ENCODE measurements around the gene GNA14. TPM values are rescaled to one million over a fixed set of nuclear protein-coding genes. Genes with fewer than 3 reads are reported as not detected.

Gene GNA14
- total RNA-seq, 4 donors from 2014 or later: 13.9 to 26.3 (median 19.9) TPM

- no peaks in the 10 kb centered on the region for H3K27me3 ChIP-seq
- H3K36me3 ChIP-seq: no peaks in the 10 kb centered on the region
- H3K27ac ChIP-seq: no peak overlapping the region
- intact Hi-C loops (cut with DNase I): no loop called here
- no peak for DNase-seq
- no peaks in the 10 kb centered on the region for H3K9me3 ChIP-seq
- H3K4me1 ChIP-seq: peaks cover 23 to 35% of the 10 kb centered on the region in 2 donors
- 89 to 91% methylated on average over 8 of the region's 8 CpGs for WGBS, 2 donors
- TF ChIP-seq CTCF (IDR thresholded peaks at IDR 0.05): no peak
- H3K4me3 ChIP-seq (replicated peaks in 1 of 3): no peak overlapping the region
Measured at GRCh38 chr9:77460938-77461337, 187.2 kb downstream of the GNA14 start.

GRCh38 chr9:77457916-77458592 lies 190.1 kb downstream of the GNA14 start:
- peak overlapping the region; percentile 47 to 71 (median 56) for H3K27ac ChIP-seq
- 59 to 60% methylated on average over 15 of the region's 15 CpGs for WGBS, 2 donors
- H3K4me1 ChIP-seq: peaks cover 25 to 28% of the 10 kb centered on the region in 2 donors
- H3K36me3 ChIP-seq: no peaks in the 10 kb centered on the region
- H3K4me3 ChIP-seq (replicated peaks in 1 of 3): no peak overlapping the region
- H3K27me3 ChIP-seq: no peaks in the 10 kb centered on the region
- peak; percentile 58 to 68 for DNase-seq
- H3K9me3 ChIP-seq: no peaks in the 10 kb centered on the region
- intact Hi-C loops (cut with DNase I): loop anchor here (10.0 kb wide), 1 partner anchor 197 kb away; no protein-coding TSS in a partner anchor
- TF ChIP-seq CTCF (IDR thresholded peaks at IDR 0.05): peak; percentile 56 to 92 (median 76)
- no peak for TF ChIP-seq POLR2A (IDR thresholded peaks at IDR 0.05)

DNA sequence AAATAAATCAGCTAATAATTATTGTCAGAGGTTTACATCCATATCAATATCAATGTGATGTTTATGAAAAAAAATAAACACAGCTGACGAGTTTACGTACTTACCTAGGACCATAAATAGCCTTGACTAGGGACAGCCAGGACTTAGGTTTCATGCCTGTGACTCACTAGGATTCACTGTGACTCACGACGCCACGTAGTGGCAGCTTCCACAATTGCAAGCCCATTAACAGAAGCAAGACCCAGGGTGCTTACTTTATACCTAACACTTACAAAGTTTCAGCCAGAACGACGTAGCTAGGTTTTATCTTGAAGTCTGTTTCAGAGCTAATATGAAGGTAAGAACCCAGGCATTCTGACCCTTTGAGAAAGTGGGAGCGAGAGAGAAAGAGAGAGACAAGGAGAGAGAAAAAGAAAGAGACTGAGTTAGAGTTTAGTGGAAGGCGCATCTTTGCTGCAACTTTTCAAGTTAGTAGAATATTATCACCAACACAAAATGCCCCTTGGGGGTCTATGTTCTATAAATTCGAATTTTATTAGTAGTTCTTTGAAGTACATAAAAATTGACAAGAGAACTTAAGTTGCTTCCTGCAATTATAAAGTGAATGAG lies 191.2 kb downstream of the GNA14 start:
- Histone ChIP-seq H3K9me3 (no peaks in the 10 kb centered on the region), H3K36me3 (no peaks in the 10 kb centered on the region), H3K27ac (peak overlapping the region in 2 of 3 donors; percentile 56 to 71), H3K4me1 (peaks cover 25 to 28% of the 10 kb centered on the region in 2 donors), H3K4me3 (replicated peaks in 1 of 3) (no peak overlapping the region), H3K27me3 (no peaks in the 10 kb centered on the region)
- WGBS, 2 donors: 19 to 21% methylated on average over 10 of the region's 10 CpGs
- TF ChIP-seq CTCF (IDR thresholded peaks at IDR 0.05) (peak; percentile 80 to 92 (median 86)), POLR2A (IDR thresholded peaks at IDR 0.05) (no peak)
- intact Hi-C loops (cut with DNase I): loop anchor here (10.0 kb wide), 1 partner anchor 198 kb away; no protein-coding TSS in a partner anchor
- DNase-seq: peak; percentile 89 to 95

GRCh38 chr9:77455312-77455927 lies 192.7 kb downstream of the GNA14 start:
- Histone ChIP-seq H3K36me3 (no peaks in the 10 kb centered on the region), H3K9me3 (no peaks in the 10 kb centered on the region), H3K4me1 (peaks cover 25 to 28% of the 10 kb centered on the region in 2 donors), H3K27ac (peak overlapping the region in 1 of 3 donors; percentile 56), H3K4me3 (replicated peaks in 1 of 3) (no peak overlapping the region), H3K27me3 (no peaks in the 10 kb centered on the region)
- WGBS, 2 donors: 78 to 87% methylated on average over 8 of the region's 8 CpGs
- peak in 2 of 6 experiments; percentile 19 for TF ChIP-seq CTCF (IDR thresholded peaks at IDR 0.05)
- no peak for TF ChIP-seq POLR2A (IDR thresholded peaks at IDR 0.05)
- no peak for DNase-seq
- intact Hi-C loops (cut with DNase I): loop anchor here (10.0 kb wide), 1 partner anchor 199 kb away; no protein-coding TSS in a partner anchor

Data from thyroid gland (tissue), 4 donors.